ENCODE measurements around the gene LGMN.
A peak's percentile ranks its signal among the peaks of the same experiment; 100 is the strongest.

The LGMN gene

DNA sequence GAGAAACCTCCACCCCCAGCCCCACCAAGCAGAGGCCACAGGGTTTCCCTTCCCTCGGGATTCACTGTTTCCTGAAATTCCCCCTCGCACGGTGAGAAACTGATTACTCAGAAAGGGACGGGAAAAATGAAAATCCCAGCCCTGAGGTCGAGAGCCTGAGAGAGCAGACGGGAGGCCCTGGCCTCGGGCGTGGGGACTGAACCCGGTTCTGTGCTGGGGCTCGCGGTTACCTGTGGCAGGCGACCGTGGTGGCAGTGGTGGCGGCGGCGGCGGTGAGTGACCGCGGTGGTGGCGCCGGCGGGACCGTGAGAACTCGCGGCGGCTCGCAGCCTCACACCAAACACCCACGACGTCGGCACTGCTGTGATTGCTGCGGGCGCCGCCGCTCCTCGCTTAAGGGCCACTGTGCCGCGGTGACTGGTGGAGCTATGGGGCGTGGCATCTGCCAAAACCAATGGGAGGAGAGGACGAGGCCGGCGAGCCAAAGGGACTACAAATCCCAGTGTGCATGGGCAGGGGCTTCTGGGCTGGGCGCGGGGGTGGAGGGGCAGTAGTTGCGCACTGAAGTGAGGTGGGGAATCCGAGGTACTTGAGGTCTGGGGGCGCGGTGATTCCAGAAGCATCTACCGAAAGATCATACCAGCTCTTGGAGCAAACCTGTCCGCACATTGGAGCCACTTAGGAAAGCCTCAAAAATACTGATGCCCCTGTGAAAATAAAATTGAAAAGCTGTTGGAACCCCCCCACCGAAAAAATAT, at the start of gene LGMN:
TSS of gene LGMN (minus strand) at position 369 of the 758 bp plus-strand sequence. CDS start 15,841 bp downstream, outside the sequence.
- TF ChIP-seq, protein P1, sequence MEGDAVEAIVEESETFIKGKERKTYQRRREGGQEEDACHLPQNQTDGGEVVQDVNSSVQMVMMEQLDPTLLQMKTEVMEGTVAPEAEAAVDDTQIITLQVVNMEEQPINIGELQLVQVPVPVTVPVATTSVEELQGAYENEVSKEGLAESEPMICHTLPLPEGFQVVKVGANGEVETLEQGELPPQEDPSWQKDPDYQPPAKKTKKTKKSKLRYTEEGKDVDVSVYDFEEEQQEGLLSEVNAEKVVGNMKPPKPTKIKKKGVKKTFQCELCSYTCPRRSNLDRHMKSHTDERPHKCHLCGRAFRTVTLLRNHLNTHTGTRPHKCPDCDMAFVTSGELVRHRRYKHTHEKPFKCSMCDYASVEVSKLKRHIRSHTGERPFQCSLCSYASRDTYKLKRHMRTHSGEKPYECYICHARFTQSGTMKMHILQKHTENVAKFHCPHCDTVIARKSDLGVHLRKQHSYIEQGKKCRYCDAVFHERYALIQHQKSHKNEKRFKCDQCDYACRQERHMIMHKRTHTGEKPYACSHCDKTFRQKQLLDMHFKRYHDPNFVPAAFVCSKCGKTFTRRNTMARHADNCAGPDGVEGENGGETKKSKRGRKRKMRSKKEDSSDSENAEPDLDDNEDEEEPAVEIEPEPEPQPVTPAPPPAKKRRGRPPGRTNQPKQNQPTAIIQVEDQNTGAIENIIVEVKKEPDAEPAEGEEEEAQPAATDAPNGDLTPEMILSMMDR (IDR thresholded peaks at IDR 0.05; ENCODE audit: insufficient read depth, low read length, missing control alignments), result no peak
- ChIA-PET POLR2A (interaction anchor here (0.6 to 2.0 kb wide), 16 partner anchors 11 to 708 kb away, joined by 3 to 14 read pairs (median 4); partner anchors contain the start of genes CPSF2 and NDUFB1), CTCF (interaction anchor here (0.7 to 3.8 kb wide), 6 partner anchors 24 to 61 kb away, joined by 3 to 14 read pairs (median 4); no protein-coding TSS in a partner anchor)
- DNase-seq (ENCODE audit: low read depth, low spot score), result peak; percentile 66
- peak within 1 kb of the TSS; percentile 85 for H3K4me3 ChIP-seq (ENCODE audit: low read depth, low read length)

- no peak for DNase-seq (ENCODE audit: low read depth, low spot score)
- ChIA-PET POLR2A (no interaction called here), CTCF (interaction anchor here (0.7 to 1.3 kb wide), 3 partner anchors 11 to 318 kb away, joined by 3 to 5 read pairs (median 3); no protein-coding TSS in a partner anchor)
- TF ChIP-seq, protein P1 (IDR thresholded peaks at IDR 0.05; ENCODE audit: insufficient read depth, low read length, missing control alignments), result no peak
- H3K4me3 ChIP-seq (ENCODE audit: low read depth, low read length), result peak overlapping the region; percentile 100
These were observed 46.5 kb upstream of the LGMN start for GRCh38 chr14:92794961-92795360.

GRCh38 chr14:92794547-92794941, 46.1 kb upstream of the LGMN start:
- POLR2A ChIA-PET, result interaction anchor here (0.6 kb wide), 1 partner anchor 85 kb away, joined by 3 read pairs; no protein-coding TSS in a partner anchor
- CTCF ChIA-PET, result interaction anchor here (15.2 kb wide), 1 partner anchor 108 kb away, joined by 402 read pairs; no protein-coding TSS in a partner anchor
- peak overlapping the region; percentile 100 for H3K4me3 ChIP-seq (ENCODE audit: low read depth, low read length)
- no peak for DNase-seq (ENCODE audit: low read depth, low spot score)
- TF ChIP-seq, protein P1 (IDR thresholded peaks at IDR 0.05; ENCODE audit: insufficient read depth, low read length, missing control alignments), result no peak

GRCh38 chr14:92793709-92794546, 45.5 kb upstream of the LGMN start, which contains the start of gene GOLGA5:
Gene GOLGA5, plus strand, starts transcription at chr14:92794305. Its CDS starts 3,133 bp downstream, at chr14:92797438.
- TF ChIP-seq, protein P1 (IDR thresholded peaks at IDR 0.05; ENCODE audit: insufficient read depth, low read length, missing control alignments), result no peak
- POLR2A ChIA-PET, result interaction anchor here (0.6 kb wide), 2 partner anchors 15 to 84 kb away, joined by 3 to 4 read pairs; no protein-coding TSS in a partner anchor
- peak; percentile 86 for DNase-seq (ENCODE audit: low read depth, low spot score)

DNA sequence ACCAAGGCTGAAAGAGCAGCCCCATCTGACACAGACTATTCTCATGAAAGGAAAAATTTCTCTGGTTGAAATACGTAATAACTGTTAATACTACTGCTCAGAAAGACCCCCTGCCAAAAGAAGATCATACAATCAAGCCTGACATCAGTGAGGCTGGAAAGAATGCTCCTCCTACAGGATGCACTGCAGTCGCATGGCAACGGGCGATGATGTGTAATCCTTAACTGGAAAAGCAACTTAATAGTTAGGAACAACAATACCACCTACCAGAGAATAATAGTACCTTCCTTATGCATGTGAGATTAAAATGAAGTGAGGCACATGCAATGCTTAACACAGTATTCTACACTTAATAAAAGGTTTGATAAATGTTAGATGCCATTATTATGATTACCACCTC, 44.5 kb upstream of the LGMN start:
- no peak overlapping the region for H3K4me3 ChIP-seq (ENCODE audit: low read depth, low read length)
- no peak for DNase-seq (ENCODE audit: low read depth, low spot score)
- ChIA-PET CTCF (interaction anchor here (0.6 to 15.2 kb wide), 4 partner anchors 8 to 628 kb away, joined by 3 to 402 read pairs (median 4); no protein-coding TSS in a partner anchor), POLR2A (no interaction called here)
- TF ChIP-seq, protein P1 (IDR thresholded peaks at IDR 0.05; ENCODE audit: insufficient read depth, low read length, missing control alignments), result no peak

More at GRCh38 chr14:92793709-92794546, 45.5 kb upstream of the LGMN start, which contains the start of gene GOLGA5:
- CTCF ChIA-PET, result interaction anchor here (1.0 to 15.2 kb wide), 3 partner anchors 9 to 107 kb away, joined by 3 to 402 read pairs (median 4); no protein-coding TSS in a partner anchor
- peak within 1 kb of the TSS; percentile 100 for H3K4me3 ChIP-seq (ENCODE audit: low read depth, low read length)
